H1 (cell line): ENCODE results near the gene CLN5. TPM values are rescaled to one million over a fixed set of nuclear protein-coding genes. Genes with fewer than 3 reads are reported as not detected.

Experiments used
- CTCF ChIA-PET: fragments of 300-600 bp; sonication (Branson Sonifier 250); formaldehyde crosslinking; loops from one replicate; lab custom pipeline; 2021; ENCODE audit not compliant: partially characterized antibody; lab: Charles Lee
- POLR2A ChIA-PET: fragments of 300-600 bp; sonication (Branson Sonifier 250); formaldehyde crosslinking; loops from one replicate; lab custom pipeline; 2021; ENCODE audit warnings: inconsistent platforms; ENCODE audit not compliant: partially characterized antibody; lab: Charles Lee
- DNase-seq, 2 experiments: peaks; one replicate each; pipeline versions ENCODE4 v3.0.0 to v3.0.0-alpha.2; 2010 to 2022; ENCODE audit warnings: low spot score in 2 of 2, low read depth in 1 of 2, mixed read lengths in 1 of 2
- FAIRE-seq: peaks from 2 replicates; lab custom pipeline; 2011; peaks lifted over from hg19 to GRCh38; lab: Jason Lieb, UNC
- H2AFZ ChIP-seq: 2 replicates; pipeline ENCODE4 v1.8.1; 2012; ENCODE audit warnings: low read length, inconsistent platforms
- H2AK5ac ChIP-seq: 2 replicates; pipeline ENCODE4 v1.6.1; 2013; ENCODE audit warnings: low read depth, low read length
- H2BK120ac ChIP-seq: replicated peaks from 2 replicates; pipeline ENCODE3; 2013; ENCODE audit warnings: low read depth, low read length, inconsistent platforms
- H2BK12ac ChIP-seq: 2 replicates; pipeline ENCODE4 v1.6.1; 2013; ENCODE audit warnings: low read depth, low read length
- H2BK15ac ChIP-seq: 2 replicates; pipeline ENCODE4 v1.6.1; 2013; ENCODE audit warnings: low read length
- H2BK20ac ChIP-seq: 2 replicates; pipeline ENCODE4 v1.6.1; 2013; ENCODE audit warnings: low read length
- H2BK5ac ChIP-seq: 2 replicates; pipeline ENCODE4 v1.6.1; 2013; ENCODE audit warnings: low read depth, low read length
- H3K14ac ChIP-seq: 2 replicates; pipeline ENCODE4 v1.6.1; 2013; ENCODE audit warnings: inconsistent platforms; ENCODE audit not compliant: insufficient read length
- H3K18ac ChIP-seq: 2 replicates; pipeline ENCODE4 v1.6.1; 2013; ENCODE audit warnings: low read length; ENCODE audit errors: extremely low read depth
- H3K23ac ChIP-seq: 2 replicates; pipeline ENCODE4 v1.6.1; 2013; ENCODE audit warnings: inconsistent platforms; ENCODE audit not compliant: insufficient read length
- H3K23me2 ChIP-seq: 2 replicates; pipeline ENCODE4 v1.6.1; 2013; ENCODE audit warnings: low read depth, low read length
- H3K27ac ChIP-seq: 2 replicates; pipeline ENCODE4 v1.6.1; 2011; ENCODE audit warnings: low read depth, low read length, inconsistent platforms
- H3K27me3 ChIP-seq, 4 experiments: replicated peaks in 1 of 4; 1 replicate in 1 of 4; 2 replicates in 3 of 4; pipeline versions ENCODE4 v1.6.1 to v1.8.1; 2011 to 2013; ENCODE audit warnings: low read length in 3 of 4, mild to moderate bottlenecking in 3 of 4, inconsistent platforms in 2 of 4, mixed read lengths in 2 of 4, moderate library complexity in 1 of 4; ENCODE audit not compliant: control insufficient read depth in 3 of 4, insufficient read depth in 3 of 4; ENCODE audit errors: extremely low read depth in 1 of 4
- H3K36me3 ChIP-seq, 4 experiments: 2 replicates each; pipeline versions ENCODE4 v1.6.1 to v1.8.1; 2011 to 2013; ENCODE audit warnings: mild to moderate bottlenecking in 4 of 4, low read length in 3 of 4, moderate library complexity in 2 of 4, control low read depth in 1 of 4, inconsistent platforms in 1 of 4; ENCODE audit not compliant: insufficient read depth in 4 of 4, control insufficient read depth in 2 of 4
- H3K4ac ChIP-seq: replicated peaks from 2 replicates; pipeline ENCODE3; 2013; ENCODE audit warnings: low read length, low read depth, mixed read lengths, inconsistent platforms; ENCODE audit not compliant: insufficient read length
- H3K4me1 ChIP-seq, 4 experiments: replicated peaks in 1 of 4; 1 replicate in 1 of 4; 2 replicates in 3 of 4; pipeline versions ENCODE4 v1.6.1 to v1.8.1; 2011 to 2013; ENCODE audit warnings: low read length in 3 of 4, inconsistent platforms in 2 of 4, mixed read lengths in 1 of 4; ENCODE audit not compliant: insufficient read depth in 4 of 4, control insufficient read depth in 3 of 4
- H3K4me2 ChIP-seq, 2 experiments: 2 replicates each; pipeline versions ENCODE4 v1.6.1 to v1.8.1; 2011 to 2013; ENCODE audit warnings: low read depth in 2 of 2, low read length in 2 of 2, control low read depth in 1 of 2, inconsistent platforms in 1 of 2, mild to moderate bottlenecking in 1 of 2; ENCODE audit not compliant: insufficient read depth in 1 of 2
- H3K4me3 ChIP-seq, 4 experiments: fragments of 200-600, 300-600 bp in 1 of 4; sonication (generic), shearing (Covaris generic), sonication (Bioruptor Twin) in 1 of 4; 2 replicates each; pipeline versions ENCODE4 v1.5.1 to v1.8.1; 2011 to 2016; ENCODE audit warnings: low read length in 4 of 4, low read depth in 3 of 4, control low read depth in 2 of 4, inconsistent platforms in 2 of 4, mild to moderate bottlenecking in 2 of 4, mixed read lengths in 1 of 4, moderate library complexity in 1 of 4; ENCODE audit not compliant: insufficient read depth in 2 of 4; ENCODE audit errors: extremely low read depth in 1 of 4
- H3K56ac ChIP-seq: replicated peaks from 2 replicates; pipeline ENCODE3; 2013; ENCODE audit warnings: low read depth, mild to moderate bottlenecking, mixed read lengths, low read length, inconsistent platforms; ENCODE audit not compliant: insufficient read length
- H3K79me1 ChIP-seq: 2 replicates; pipeline ENCODE4 v1.6.1; 2013; ENCODE audit warnings: low read depth, low read length, control low read depth
- H3K79me2 ChIP-seq, 2 experiments: 2 replicates each; pipeline versions ENCODE4 v1.6.1 to v1.8.1; 2012 to 2013; ENCODE audit warnings: low read length in 2 of 2, mild to moderate bottlenecking in 2 of 2, inconsistent platforms in 1 of 2; ENCODE audit not compliant: insufficient read depth in 2 of 2, control insufficient read depth in 1 of 2
- H3K9ac ChIP-seq, 4 experiments: replicated peaks in 1 of 4; 1 replicate in 1 of 4; 2 replicates in 3 of 4; pipeline versions ENCODE4 v1.6.1 to v1.8.1; 2011 to 2013; ENCODE audit warnings: low read depth in 3 of 4, low read length in 3 of 4, control low read depth in 2 of 4, mild to moderate bottlenecking in 2 of 4, moderate library complexity in 2 of 4, inconsistent platforms in 1 of 4; ENCODE audit errors: extremely low read depth in 1 of 4
- H3K9me3 ChIP-seq, 2 experiments: 2 replicates each; pipeline versions ENCODE4 v1.6.1 to v1.8.1; 2012 to 2013; ENCODE audit warnings: mild to moderate bottlenecking in 2 of 2, moderate library complexity in 2 of 2, control low read depth in 1 of 2, inconsistent platforms in 1 of 2, low read depth in 1 of 2, low read length in 1 of 2, mixed read lengths in 1 of 2; ENCODE audit not compliant: insufficient read depth in 2 of 2
- H4K20me1 ChIP-seq, 2 experiments: replicated peaks in 1 of 2; 2 replicates each; pipeline versions ENCODE3 to v1.8.1; 2011 to 2013; ENCODE audit warnings: inconsistent platforms in 2 of 2, low read length in 2 of 2, mild to moderate bottlenecking in 1 of 2; ENCODE audit not compliant: insufficient read depth in 2 of 2, control insufficient read depth in 1 of 2
- H4K5ac ChIP-seq: 2 replicates; pipeline ENCODE4 v1.6.1; 2013; ENCODE audit warnings: low read length, low read depth, mixed read lengths, inconsistent platforms; ENCODE audit not compliant: insufficient read length
- H4K8ac ChIP-seq: 2 replicates; pipeline ENCODE4 v1.8.0; 2013; ENCODE audit warnings: mild to moderate bottlenecking, moderate library complexity, low read length, inconsistent platforms; ENCODE audit not compliant: insufficient read depth; ENCODE audit errors: extremely low read depth
- H4K91ac ChIP-seq: replicated peaks from 2 replicates; pipeline ENCODE3; 2013; ENCODE audit warnings: low read length, mixed read lengths, inconsistent platforms; ENCODE audit not compliant: insufficient read length
- CEBPB ChIP-seq: IDR thresholded peaks from 2 replicates; pipeline ENCODE4 v1.6.1; 2012; ENCODE audit warnings: low read depth, low read length
- WGBS, 2 experiments: shearing (Covaris generic) in 1 of 2; methylation state at CpG; one replicate each; pipeline versions ENCODE4 v1.1.6 to v1.1.7; 2013 to 2015; ENCODE audit warnings: low lambda C conversion rate in 2 of 2, mixed read lengths in 2 of 2, inconsistent platforms in 1 of 2, low coverage in 1 of 2, missing lambda C conversion rate in 1 of 2; ENCODE audit not compliant: insufficient replicate concordance in 2 of 2, insufficient coverage in 1 of 2, insufficient read length in 1 of 2; ENCODE audit errors: extremely low coverage in 1 of 2, missing lambda C conversion rate in 1 of 2; 5-methylcytosine and 5-hydroxymethylcytosine counted together
- polyA plus RNA-seq, 7 experiments: library from polyadenylated mRNA; depleted of rRNA in 3 of 7; stranded (reverse) in 5 of 7; unstranded in 2 of 7; fragments of >200 nt in 5 of 7; fragments of 200-250 nt in 2 of 7; gene quantifications; 1 replicate in 5 of 7; 2 replicates in 1 of 7; 4 replicates in 1 of 7; pipeline versions ENCODE4 v1.2.1 to v1.2.3, GENCODE V29; 2011 to 2013; ENCODE audit warnings: missing spikeins in 2 of 7, mixed read lengths in 2 of 7
- total RNA-seq: library from RNA; stranded (reverse); fragmentation: NEBNext Ultra II Directional; extraction: Animal tissue kit (Norgen Biotek cat#: 25700); gene quantifications from 2 replicates; pipeline ENCODE4 v1.2.1, GENCODE V29; 2021
- TF ChIP-seq, protein P1 (sequence below): IDR thresholded peaks from 2 replicates; pipeline ENCODE4 v1.6.1; 2012; ENCODE audit warnings: low read length, inconsistent platforms

CLN5 gene
- total and polyA plus RNA-seq, 2 of the 8 experiments (the other 6 are each of a cell fraction or from before 2014, with no cell fraction given) = 5.3 to 10.1 TPM

DNA sequence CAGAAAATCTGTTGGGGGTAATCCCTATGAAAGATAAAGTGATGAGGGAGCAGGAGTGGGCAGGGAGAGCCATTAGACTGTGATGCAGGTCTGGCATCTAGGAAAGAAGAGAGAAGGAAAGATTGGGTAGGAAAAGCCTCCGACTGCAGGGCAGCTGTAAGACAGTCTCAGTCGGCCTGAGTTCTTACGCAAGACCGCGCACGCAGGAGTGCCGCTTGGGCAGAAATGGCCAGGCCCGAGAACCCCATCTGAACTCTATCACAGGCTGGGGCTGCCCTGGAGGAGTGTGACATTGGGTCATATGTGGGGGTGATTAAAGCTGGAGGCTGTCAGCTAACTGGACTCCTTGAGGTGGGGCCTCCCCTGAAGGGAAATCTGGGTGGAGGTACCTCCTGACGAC lies 49.0 kb downstream of the CLN5 start:
- Histone ChIP-seq H3K9me3 (no peaks in the 10 kb centered on the region), H2BK12ac (no peak overlapping the region), H3K23me2 (no peaks in the 10 kb centered on the region), H2AK5ac (no peak overlapping the region), H3K14ac (no peak overlapping the region), H4K5ac (no peak overlapping the region), H4K20me1 (no peaks in the 10 kb centered on the region), H2AFZ (no peak overlapping the region), H4K91ac (no peak overlapping the region), H3K56ac (no peak overlapping the region), H3K4ac (no peak overlapping the region), H2BK120ac (no peak overlapping the region), H3K4me2 (no peak overlapping the region), H3K27me3 (no peaks in the 10 kb centered on the region), H3K36me3 (peaks cover 0 to 5% (median 2%) of the 10 kb centered on the region in 4 experiments; a peak in 3 of 8 replicates), H4K8ac (no peak overlapping the region), H3K4me1 (no peaks in the 10 kb centered on the region), H2BK5ac (no peak overlapping the region), H3K79me2 (no peaks in the 10 kb centered on the region), H3K23ac (no peak overlapping the region), H2BK15ac (no peak overlapping the region), H3K18ac (no peak overlapping the region), H3K27ac (no peak overlapping the region), H3K79me1 (no peaks in the 10 kb centered on the region), H3K4me3 (no peak overlapping the region)
- WGBS, 2 experiments = 94% methylated on average over 9 of the region's 9 CpGs; no CpG with 5 or more reads in 1 of the 2 experiments
- CTCF ChIA-PET = no interaction called here
- POLR2A ChIA-PET = interaction anchor here (1.5 kb wide), 1 partner anchor 15 kb away, joined by 4 read pairs; no protein-coding TSS in a partner anchor
- DNase-seq = no peak
- TF ChIP-seq, protein P1, sequence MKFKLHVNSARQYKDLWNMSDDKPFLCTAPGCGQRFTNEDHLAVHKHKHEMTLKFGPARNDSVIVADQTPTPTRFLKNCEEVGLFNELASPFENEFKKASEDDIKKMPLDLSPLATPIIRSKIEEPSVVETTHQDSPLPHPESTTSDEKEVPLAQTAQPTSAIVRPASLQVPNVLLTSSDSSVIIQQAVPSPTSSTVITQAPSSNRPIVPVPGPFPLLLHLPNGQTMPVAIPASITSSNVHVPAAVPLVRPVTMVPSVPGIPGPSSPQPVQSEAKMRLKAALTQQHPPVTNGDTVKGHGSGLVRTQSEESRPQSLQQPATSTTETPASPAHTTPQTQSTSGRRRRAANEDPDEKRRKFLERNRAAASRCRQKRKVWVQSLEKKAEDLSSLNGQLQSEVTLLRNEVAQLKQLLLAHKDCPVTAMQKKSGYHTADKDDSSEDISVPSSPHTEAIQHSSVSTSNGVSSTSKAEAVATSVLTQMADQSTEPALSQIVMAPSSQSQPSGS = no peak
- TF ChIP-seq CEBPB = peak; percentile 21; the same call in 1 of the 2 replicates
- TF ChIP-seq, all 59 proteins: peak for 1
- Histone ChIP-seq H2BK20ac (no peak overlapping the region), H3K9ac (no peak overlapping the region)
- no peak for FAIRE-seq
